DOHH2 (cell line): ENCODE results near the gene ZNF593OS.

ENCODE experiments used
- H3F3A ChIP-seq: fragments of 200-600 bp; sonication (generic), shearing (Covaris generic); 2 replicates; pipeline ENCODE4 v1.6.0; 2016; ENCODE audit warnings: antibody characterized with exemption, mild to moderate bottlenecking; ENCODE audit not compliant: control insufficient read depth, insufficient read depth
- H3K27ac ChIP-seq: fragments of 200-600 bp; sonication (generic); 2 replicates; pipeline ENCODE4 v1.5.1; 2014; ENCODE audit warnings: low read depth, mild to moderate bottlenecking, low read length, moderate library complexity
- H3K27me3 ChIP-seq: fragments of 200-600 bp; sonication (generic); 2 replicates; pipeline ENCODE4 v1.6.1; 2014; ENCODE audit warnings: mild to moderate bottlenecking, low read length, mixed read lengths; ENCODE audit not compliant: control insufficient read depth
- H3K36me3 ChIP-seq: fragments of 200-600 bp; sonication (generic); 2 replicates; pipeline ENCODE4 v1.6.1; 2014; ENCODE audit warnings: mild to moderate bottlenecking, low read length, moderate library complexity, mixed read lengths; ENCODE audit not compliant: control insufficient read depth
- H3K4me1 ChIP-seq: fragments of 200-600 bp; sonication (generic); 2 replicates; pipeline ENCODE4 v1.6.1; 2014; ENCODE audit warnings: mild to moderate bottlenecking, low read length, mixed read lengths; ENCODE audit not compliant: control insufficient read depth
- H3K4me2 ChIP-seq: fragments of 200-600 bp; sonication (generic); 2 replicates; pipeline ENCODE4 v1.6.0; 2014; ENCODE audit warnings: mild to moderate bottlenecking, low read length, moderate library complexity
- H3K4me3 ChIP-seq: fragments of 200-600 bp; sonication (generic); 2 replicates; pipeline ENCODE4 v1.5.1; 2014; ENCODE audit warnings: mild to moderate bottlenecking, low read length, mixed read lengths
- H3K79me2 ChIP-seq: fragments of 200-600 bp; sonication (generic); 2 replicates; pipeline ENCODE4 v1.6.1; 2014; ENCODE audit warnings: mild to moderate bottlenecking, low read length, mixed read lengths; ENCODE audit not compliant: control insufficient read depth
- H3K9me2 ChIP-seq: fragments of 200-600 bp; sonication (generic); replicated peaks from 2 replicates; pipeline ENCODE4 v1.6.1; 2014; ENCODE audit warnings: mild to moderate bottlenecking, low read length, mixed read lengths; ENCODE audit not compliant: control insufficient read depth
- H3K9me3 ChIP-seq: fragments of 200-600 bp; sonication (generic); 2 replicates; pipeline ENCODE4 v1.6.1; 2014; ENCODE audit warnings: antibody characterized with exemption, low read length, mixed read lengths; ENCODE audit not compliant: control insufficient read depth, insufficient read depth
- H4K20me1 ChIP-seq: fragments of 200-600 bp; sonication (generic); 2 replicates; pipeline ENCODE4 v1.6.0; 2014; ENCODE audit warnings: low read depth, mild to moderate bottlenecking, antibody characterized with exemption, low read length, moderate library complexity; ENCODE audit not compliant: control insufficient read depth, insufficient read depth
- EZH2phosphoT487 ChIP-seq: fragments of 200-600 bp; sonication (generic); IDR thresholded peaks from 2 replicates; pipeline ENCODE4 v1.6.1; 2017; ENCODE audit warnings: borderline replicate concordance, mild to moderate bottlenecking, antibody characterized with exemption, low read length, moderate library complexity, mixed read lengths
- TF ChIP-seq, protein P1 (sequence below): fragments of 200-600 bp; sonication (generic); IDR thresholded peaks from one replicate; pipeline ENCODE4 v1.5.1; 2014; ENCODE audit warnings: antibody characterized with exemption, mild to moderate bottlenecking, low read depth, low read length; ENCODE audit not compliant: poor library complexity, severe bottlenecking

ZNF593OS gene

DNA sequence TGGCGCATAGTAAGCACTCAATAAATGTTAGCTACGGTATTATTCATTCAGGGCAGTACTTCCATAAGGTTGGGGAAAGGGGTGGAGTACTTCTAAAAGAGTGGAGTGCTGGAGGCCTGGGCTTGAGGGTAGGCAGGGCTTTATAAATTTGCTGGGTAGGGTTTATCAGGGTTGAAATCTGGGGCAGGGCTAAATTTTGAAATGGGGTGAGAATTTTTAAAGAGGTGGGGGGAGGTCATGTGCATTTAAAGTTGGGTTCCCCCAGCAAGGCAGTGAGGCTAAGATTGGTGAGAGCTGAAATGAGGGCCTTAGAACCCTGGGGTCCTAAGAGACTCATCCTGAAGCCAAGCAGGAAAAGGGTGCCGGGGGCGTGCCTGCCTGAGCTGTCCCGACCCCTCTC is 28.8 kb upstream of the ZNF593OS start:
- Histone ChIP-seq H3K36me3 (no peaks in the 10 kb centered on the region), H3K4me2 (no peak overlapping the region), H3F3A (no peaks in the 10 kb centered on the region), H3K4me1 (peaks cover 7% of the 10 kb centered on the region), H3K79me2 (no peaks in the 10 kb centered on the region), H3K27me3 (peaks cover 22% of the 10 kb centered on the region), H3K4me3 (no peak overlapping the region), H4K20me1 (no peaks in the 10 kb centered on the region), H3K9me3 (no peaks in the 10 kb centered on the region), H3K9me2 (no peaks in the 10 kb centered on the region), H3K27ac (no peak overlapping the region)
- TF ChIP-seq EZH2phosphoT487, result no peak
- TF ChIP-seq, protein P1, sequence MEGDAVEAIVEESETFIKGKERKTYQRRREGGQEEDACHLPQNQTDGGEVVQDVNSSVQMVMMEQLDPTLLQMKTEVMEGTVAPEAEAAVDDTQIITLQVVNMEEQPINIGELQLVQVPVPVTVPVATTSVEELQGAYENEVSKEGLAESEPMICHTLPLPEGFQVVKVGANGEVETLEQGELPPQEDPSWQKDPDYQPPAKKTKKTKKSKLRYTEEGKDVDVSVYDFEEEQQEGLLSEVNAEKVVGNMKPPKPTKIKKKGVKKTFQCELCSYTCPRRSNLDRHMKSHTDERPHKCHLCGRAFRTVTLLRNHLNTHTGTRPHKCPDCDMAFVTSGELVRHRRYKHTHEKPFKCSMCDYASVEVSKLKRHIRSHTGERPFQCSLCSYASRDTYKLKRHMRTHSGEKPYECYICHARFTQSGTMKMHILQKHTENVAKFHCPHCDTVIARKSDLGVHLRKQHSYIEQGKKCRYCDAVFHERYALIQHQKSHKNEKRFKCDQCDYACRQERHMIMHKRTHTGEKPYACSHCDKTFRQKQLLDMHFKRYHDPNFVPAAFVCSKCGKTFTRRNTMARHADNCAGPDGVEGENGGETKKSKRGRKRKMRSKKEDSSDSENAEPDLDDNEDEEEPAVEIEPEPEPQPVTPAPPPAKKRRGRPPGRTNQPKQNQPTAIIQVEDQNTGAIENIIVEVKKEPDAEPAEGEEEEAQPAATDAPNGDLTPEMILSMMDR, result no peak

DNA sequence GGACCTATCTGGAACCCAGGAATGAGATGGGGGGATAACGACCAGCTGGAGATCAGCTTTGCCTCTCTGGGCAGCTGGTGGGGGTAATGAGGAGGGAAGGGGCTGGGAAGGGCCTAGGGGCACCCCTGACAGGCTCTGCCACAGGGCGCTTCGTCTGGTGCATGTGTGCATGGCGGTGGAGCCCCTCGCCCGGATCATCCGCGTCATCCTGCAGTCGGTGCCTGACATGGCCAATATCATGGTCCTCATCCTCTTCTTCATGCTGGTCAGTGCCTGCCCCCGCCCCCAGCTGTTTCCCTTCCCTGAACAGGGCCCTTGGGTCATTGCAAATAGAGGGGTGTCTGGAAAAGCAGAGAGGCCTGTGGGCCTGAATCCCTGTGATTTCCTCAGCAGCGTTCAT is 26.2 kb upstream of the ZNF593OS start:
- no peaks in the 10 kb centered on the region for H4K20me1 ChIP-seq
- no peaks in the 10 kb centered on the region for H3K9me2 ChIP-seq
- H3K4me3 ChIP-seq, result no peak overlapping the region
- no peaks in the 10 kb centered on the region for H3K9me3 ChIP-seq
- H3F3A ChIP-seq, result no peaks in the 10 kb centered on the region
- H3K4me2 ChIP-seq, result no peak overlapping the region
- peaks cover 7% of the 10 kb centered on the region for H3K4me1 ChIP-seq
- H3K36me3 ChIP-seq, result no peaks in the 10 kb centered on the region
- no peak overlapping the region for H3K27ac ChIP-seq
- no peaks in the 10 kb centered on the region for H3K79me2 ChIP-seq
- no peak for TF ChIP-seq EZH2phosphoT487
- TF ChIP-seq, protein P1, result no peak
- H3K27me3 ChIP-seq, result peaks cover 21% of the 10 kb centered on the region

DNA sequence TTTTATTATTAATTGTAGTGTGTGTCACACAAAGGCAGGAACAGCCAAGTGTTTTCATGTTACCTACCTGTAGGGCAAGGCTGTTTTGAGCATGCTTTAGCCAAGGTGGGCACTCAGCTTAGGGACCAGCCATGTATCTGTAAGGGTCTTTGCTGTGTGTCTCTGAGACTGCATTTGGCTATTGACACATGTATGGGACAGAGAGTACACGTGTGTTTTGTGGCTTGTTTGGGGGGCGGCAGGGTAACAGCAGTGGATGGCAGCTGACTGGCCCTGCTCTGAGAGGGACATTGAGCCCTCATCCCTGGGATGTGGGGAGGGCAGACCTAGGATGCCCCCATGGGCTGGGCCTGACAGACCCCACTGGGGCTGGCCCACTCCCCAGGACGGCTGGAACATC is 25.7 kb upstream of the ZNF593OS start:
- no peaks in the 10 kb centered on the region for H3K9me2 ChIP-seq
- H3K36me3 ChIP-seq, result no peaks in the 10 kb centered on the region
- TF ChIP-seq, protein P1, result no peak
- TF ChIP-seq EZH2phosphoT487, result no peak
- H3F3A ChIP-seq, result no peaks in the 10 kb centered on the region
- H3K79me2 ChIP-seq, result no peaks in the 10 kb centered on the region
- peaks cover 7% of the 10 kb centered on the region for H3K4me1 ChIP-seq
- H3K27me3 ChIP-seq, result peaks cover 21% of the 10 kb centered on the region
- H3K4me3 ChIP-seq, result no peak overlapping the region
- H4K20me1 ChIP-seq, result no peaks in the 10 kb centered on the region
- H3K4me2 ChIP-seq, result no peak overlapping the region
- no peaks in the 10 kb centered on the region for H3K9me3 ChIP-seq
- H3K27ac ChIP-seq, result no peak overlapping the region

DNA sequence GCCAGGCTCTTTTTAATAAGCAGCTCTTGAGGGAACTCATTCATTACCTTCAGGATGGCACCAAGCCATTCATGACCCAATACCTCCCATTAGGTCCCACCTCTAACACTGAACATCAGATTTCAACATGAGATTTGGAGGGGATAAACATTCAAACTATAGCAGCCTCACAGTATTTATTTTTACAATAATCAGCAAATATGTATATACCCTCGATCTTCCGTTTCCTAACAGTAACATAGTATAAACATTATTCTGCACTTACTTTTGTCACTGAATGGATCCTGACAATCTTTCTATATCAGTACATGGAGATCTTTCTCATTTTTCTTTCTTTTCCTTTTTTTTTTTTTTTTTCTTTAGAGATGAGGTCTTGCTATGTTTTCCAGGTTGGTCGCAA is 24.2 kb upstream of the ZNF593OS start:
- Histone ChIP-seq H3K79me2 (no peaks in the 10 kb centered on the region), H3K9me3 (no peaks in the 10 kb centered on the region), H3K36me3 (no peaks in the 10 kb centered on the region), H3F3A (no peaks in the 10 kb centered on the region), H3K9me2 (no peaks in the 10 kb centered on the region), H3K27ac (no peak overlapping the region), H3K4me3 (no peak overlapping the region), H4K20me1 (no peaks in the 10 kb centered on the region), H3K4me1 (no peaks in the 10 kb centered on the region; the same call in 1 of the 2 replicates), H3K4me2 (no peak overlapping the region), H3K27me3 (peaks cover 17% of the 10 kb centered on the region)
- TF ChIP-seq EZH2phosphoT487, result no peak
- TF ChIP-seq, protein P1, result no peak
